ENCODE measurements around the gene MMP23B.

Gene MMP23B

DNA sequence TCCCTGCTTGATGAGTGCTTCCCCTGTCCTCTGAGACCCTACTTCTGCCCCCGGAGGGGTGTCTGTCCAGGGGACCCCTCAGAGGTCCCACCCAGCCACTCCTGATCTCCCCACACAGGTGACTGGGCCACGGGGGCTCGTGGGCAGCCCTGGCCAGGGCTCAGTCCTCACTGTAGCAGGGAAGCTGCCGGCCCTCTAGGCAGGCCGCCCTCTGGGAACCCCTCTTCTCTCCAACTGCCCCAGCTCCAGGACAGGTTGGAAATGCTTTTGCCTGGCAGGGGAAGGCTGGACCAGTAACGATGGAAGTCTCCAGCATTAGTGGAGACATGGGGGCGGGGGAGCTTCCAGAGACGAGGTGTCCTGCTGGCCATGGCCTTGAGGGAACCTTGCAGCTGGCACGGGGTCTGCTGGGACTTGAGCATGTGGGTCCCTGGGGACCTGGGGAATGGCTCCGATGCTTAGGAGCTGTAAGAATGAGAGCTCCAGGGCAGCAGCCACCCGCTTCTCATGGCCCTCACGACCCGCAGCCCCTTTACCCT is 28.9 kb upstream of the MMP23B start:
- DNase-seq = no peak

DNA sequence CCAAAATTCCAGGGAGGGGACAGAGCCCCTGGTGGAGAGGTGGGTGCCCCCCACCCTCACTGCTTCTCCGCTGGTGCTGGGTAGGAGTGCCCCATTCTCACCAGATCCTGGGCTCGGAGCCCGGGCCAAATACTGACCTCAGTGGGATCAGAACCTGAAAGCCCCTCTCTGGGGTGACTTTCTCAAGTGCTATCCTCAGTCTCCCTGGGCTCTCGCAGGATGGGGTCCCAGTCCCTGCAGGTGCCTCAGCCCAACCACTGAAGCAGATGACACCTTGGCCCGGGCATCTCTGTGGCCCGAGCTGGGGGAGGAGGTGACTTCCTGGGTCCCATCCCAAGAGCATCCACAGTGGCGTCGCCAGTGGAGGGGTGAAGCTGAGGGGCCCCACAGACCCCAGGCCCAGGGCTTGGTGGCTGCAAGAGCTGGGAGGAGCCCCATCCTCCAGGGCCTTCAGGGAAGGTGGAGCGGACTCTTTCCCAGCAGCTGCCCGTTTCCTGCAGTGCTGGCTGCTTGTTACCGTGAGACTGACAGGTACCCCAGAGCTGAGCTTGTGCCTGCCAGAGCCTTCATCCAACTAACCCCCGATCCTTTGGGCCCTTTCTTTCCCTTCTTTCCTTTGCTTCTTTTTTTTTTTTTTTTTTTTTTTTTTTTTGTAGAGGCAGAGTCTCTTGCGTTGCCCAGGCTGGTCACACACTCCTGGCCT is 28.2 kb upstream of the MMP23B start:
- no peak for DNase-seq

DNA sequence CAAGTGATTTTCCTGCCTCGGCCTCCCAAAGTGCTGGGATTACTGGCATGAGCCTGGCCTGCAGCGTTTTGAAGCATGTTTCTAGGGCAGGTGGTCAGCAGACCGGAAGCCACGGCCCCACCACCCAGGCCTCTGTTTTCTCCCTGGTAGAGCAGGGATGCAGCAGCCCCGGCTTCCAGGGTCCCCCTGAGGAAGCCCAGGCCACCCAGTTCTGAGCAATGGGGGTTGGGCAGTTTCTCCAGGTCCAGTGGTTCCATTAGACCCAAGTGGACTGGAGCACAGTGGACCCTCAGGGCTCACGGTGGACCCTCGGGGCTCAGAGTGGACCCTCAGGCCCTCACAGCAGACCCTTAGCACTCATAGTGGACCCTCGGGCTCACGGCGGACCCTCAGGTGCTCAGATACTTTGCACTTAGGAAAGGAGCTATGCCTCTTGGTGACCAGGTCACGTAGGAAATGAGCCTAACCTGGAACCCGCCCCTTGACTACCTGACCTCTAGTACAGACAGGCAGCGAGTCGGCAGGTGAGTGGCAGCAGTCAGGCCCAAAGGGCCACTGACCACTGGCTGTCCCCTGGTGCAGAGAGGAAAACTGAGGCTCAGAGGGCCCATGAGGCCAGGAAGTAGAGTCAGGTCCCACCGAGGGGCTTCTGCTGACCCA is 27.5 kb upstream of the MMP23B start:
- no peak for DNase-seq

DNA sequence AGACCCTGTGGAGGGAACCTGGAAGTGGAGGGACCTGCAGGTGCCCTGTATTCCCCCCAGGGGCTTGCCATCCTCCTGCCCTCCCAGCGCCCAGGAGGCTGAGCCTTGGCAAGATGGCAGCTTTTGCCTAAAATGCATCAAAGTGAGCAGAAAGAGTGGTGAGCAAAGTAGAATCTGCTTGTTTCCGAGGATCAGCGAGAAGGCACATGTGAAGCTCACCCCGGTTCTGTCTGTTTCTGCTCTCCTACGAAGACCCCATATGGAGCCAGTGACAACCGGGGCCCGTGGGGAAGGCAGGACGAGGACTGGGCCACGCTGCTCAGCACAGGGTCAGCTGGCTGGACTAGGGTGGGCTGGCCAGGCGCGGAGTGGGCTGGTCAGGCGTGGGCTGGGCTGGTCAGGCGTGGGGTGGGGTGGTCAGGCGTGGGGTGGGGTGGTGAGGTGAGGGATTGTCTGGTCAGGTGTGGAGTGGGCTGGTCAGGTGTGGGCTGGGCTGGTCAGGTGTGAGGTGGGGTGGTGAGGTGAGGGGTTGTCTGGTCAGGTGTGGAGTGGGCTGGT is 26.9 kb upstream of the MMP23B start:
- no peak for DNase-seq

DNA sequence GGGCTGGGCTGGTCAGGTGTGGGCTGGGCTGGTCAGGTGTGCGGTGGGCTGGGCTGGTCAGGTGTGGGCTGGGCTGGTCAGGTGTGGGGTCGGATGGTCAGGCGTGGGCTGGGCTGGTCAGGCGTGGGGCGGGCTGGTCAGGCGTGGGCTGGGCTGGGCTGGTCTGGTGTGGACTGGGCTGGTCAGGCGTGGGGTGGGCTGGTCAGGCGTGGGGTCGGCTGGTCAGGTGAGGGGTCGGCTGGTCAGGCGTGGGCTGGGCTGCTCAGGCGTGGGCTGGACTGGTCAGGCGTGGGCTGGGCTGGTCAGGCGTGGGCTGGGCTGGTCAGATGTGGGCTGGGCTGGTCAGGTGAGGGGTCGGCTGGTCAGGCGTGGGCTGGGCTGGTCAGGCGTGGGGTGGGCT is 26.2 kb upstream of the MMP23B start:
- DNase-seq = no peak

DNA sequence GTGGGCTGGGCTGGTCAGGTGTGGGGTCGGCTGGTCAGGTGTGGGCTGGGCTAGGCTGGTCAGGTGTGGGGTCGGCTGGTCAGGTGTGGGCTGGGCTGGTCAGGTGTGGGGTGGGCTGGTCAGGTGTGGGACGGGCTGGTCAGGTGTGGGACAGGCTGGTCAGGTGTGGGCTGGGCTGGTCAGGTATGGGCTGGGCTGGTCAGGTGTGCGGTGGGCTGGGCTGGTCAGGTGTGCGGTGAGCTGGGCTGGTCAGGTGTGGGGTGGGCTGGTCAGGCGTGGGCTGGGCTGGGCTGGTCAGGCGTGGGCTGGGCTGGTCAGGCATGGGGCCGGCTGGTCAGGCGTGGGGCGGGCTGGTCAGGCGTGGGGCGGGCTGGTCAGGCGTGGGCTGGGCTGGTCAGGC is 25.7 kb upstream of the MMP23B start:
- DNase-seq = no peak

DNA sequence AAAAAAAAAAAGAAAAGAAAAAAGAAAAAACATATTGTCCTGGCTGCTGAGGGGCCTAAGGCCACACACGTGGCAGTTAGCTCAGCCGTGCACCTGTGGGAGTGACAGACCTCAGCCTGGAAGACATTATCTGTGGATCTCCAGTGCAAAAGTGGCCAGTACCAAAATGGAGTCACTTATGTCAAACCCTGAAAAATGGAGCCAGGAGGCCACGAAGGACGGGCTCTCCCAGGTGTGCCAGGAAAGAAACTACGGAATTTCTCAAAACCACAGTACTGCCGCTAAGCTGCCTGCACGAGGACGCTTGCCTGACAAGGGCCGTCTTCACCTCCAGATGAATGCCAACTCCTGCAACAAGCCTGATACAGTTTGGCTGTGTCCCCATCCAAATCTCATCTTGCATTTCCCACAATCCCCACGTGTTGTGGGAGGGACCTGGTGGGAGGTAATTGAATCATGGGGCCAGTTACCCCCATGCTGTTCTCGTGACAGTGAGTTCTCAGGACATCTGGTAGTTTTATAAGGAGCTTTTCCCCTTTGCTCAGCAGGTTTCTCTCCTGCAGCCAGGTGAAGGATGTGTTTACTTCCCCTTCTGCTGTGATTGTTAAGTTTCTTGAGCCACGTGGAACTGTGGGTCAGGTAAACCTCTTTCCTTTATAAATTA is 22.0 kb upstream of the MMP23B start:
- no peak for DNase-seq

DNA sequence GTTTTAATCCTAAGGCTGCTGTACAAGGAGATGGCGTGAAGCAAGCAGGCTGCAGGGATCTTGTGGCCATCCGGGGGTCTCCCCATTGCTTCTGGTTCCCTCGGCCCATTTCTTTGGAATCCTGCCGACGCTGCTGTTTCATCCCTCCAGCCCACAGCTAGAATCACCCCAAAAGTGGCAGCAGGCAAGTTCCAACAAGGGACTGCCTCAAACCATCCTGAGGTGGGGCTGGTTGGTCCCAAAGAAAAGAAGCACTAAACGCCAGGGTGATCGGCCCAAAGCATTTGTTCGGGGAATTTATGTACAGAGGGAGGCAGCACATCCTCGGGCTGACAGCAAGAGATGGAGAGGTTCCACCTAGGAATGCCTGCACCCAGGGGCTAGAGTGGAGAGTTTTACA is 21.2 kb upstream of the MMP23B start:
- no peak for DNase-seq

DNA sequence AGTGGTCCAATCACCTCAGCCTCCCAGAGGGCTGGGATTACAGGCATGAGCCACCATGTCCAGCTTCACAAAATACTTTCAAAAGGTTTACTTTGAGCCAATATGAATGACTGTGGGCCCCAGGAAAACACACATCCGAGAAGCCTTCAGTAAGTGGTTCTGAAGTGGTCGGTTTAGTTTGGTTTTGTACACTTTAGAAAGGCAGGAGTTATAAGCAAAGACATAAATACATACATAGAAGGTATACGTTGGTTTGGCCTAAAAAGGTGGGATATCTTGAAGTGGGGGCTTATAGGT is 19.9 kb upstream of the MMP23B start:
- DNase-seq = no peak

DNA sequence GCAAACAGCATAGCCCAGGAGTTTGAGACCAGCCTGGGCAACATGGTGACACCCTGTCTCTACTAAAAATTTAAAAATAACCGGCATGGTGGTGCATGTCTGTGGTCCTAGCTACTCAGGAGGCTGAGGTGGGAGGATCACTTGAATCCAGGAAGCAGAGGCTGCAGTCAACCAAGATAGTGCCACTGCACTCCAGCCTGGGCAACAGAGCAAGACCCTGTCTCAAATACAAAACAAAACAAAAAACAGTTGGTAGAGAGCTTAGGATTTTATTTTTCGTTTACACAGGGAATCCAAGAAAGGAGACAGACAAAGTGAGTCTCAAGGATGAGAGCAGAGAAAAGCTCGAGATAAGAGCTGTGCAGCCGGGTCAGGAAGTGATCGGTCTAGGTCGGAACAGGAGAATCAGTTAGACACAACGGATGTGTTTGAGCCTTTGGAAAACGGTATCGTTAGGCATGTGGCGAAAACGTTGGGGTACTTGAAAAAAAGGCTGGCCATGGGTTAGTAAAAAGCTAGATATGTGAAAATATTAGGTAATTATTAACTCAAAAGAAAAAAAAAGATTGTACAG is 18.4 kb upstream of the MMP23B start:
- no peak for DNase-seq

DNA sequence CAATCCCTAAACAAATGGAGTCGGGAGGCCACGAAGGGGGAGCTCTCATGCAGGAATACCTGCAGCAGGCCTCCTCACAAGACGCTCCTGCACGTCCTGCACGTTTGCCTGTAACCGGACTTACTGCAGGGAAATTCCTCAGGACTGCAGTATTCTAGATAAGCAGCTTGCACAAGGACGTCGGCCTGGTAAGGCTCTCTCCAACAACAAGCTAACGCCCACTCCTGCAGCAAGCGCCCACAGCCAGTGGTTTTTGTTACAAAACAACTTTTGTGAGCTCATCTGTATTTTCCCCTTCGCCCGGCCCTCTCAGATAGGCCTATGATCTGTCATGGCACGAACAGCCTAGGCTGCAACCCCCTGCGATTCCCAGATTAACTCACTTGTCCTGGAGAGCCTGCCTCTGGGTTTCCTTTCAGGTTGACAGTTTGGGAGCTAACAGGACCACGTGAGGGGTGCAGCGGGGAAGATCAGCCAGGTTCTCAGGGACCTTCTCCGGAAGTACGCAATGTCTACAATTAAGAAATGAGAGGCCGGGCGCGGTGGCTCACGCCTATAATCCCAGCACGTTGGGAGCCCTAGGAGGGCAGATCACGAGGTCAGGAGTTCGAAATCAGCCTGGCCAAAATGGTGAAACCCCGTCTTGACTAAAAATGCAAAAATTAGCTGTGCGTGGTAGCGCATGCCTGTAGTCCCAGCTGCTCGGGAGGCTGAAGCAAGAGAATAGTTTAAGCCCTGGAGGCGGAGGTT is 17.6 kb upstream of the MMP23B start:
- peak; percentile 62 to 67 for DNase-seq

DNA sequence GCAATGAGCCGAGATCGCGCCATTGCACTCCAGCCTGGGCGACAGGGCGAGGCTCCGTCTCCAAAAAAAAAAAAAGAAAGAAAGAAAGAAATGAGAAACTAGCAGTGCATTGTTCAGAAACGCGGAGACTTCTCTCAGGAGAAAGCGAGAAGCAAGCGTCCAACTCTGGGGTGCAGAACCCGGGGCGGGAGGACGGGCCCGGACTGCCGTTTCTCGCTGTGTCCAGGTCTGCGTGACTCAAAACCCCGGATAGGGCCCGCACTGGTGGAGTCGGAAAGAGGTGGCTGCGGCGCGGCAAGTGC is 17.1 kb upstream of the MMP23B start:
- no peak for DNase-seq

DNA sequence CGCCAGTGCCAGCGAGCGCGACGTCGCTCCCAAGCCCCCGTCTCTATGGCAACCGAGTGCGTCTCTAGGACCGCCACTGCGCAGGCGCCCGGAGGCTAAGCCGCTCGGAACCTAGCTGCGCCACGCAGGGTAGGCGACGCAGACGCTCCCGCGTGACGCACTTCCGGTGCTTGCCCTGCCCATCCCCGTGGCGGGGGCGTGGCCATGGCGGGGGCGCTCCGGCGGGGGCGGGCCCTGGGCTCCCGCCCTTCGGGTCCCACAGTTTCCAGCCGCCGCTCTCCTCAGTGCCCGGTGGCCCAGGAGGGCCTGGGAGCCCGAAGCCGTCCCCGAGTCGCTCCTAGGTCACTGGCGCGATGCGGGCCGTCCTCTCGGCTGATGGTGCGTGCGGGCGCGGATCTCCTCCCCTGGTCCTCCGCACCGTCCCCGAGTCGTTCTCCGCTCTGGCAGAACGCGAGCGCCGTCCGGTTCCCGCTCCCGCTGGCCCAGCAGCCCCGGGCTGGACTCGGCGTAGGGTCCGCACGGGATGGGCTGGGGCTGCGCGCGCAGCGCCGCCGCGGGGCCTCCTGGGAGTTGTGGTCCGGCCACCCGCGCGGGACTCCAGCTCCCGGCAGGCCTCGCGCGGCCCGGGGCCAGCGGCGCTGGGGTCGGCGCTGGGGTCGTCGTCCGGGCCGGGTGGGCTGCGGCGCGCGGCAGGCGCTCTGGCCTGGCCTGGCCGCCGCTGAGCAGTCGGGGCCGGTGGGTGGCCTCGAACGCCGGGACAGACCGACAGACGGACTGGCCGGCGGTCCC is 16.5 kb upstream of the MMP23B start, which contains the start of gene MIB2:
Gene MIB2 (plus strand): TSS at position 245 of the 789 bp plus-strand sequence. CDS start 7,953 bp downstream, outside the sequence.
- peak; percentile 93 to 95 for DNase-seq

DNA sequence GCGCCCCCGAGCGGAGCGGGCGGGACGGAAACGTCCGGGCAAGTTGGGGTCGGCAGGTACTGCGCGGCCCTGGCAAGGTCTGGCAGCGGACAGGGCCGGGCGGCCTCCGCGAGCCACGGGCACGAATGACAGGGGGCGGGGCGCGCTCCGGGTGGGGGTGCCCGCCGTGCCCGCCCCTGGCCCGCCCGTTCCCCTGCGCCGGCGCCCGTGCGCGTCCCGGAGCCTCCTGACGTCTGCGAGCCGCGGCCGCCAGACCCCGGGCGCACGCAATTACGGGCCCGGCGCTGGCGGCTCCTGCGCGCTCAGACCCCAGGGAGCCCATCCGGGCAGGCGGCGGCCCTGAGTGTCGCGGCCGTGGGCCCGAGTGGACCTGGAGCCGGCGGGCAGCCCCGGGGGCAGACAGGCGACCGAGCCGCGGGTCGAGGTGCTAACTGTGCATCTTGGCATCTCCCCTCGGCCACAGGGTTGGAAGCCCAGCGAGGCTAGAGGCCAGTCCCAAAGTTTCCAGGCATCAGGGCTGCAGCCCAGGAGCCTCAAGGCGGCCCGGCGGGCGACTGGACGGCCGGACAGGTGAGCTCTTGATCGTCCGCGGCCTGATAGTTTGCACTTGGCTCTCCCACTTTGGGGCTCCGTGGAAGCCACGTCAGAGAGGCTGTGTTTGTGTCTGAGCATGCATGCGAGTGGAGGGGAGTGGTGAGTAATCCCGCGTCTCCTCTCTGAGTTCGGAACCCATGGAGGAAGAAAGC is 15.8 kb upstream of the MMP23B start:
- DNase-seq = no peak

DNA sequence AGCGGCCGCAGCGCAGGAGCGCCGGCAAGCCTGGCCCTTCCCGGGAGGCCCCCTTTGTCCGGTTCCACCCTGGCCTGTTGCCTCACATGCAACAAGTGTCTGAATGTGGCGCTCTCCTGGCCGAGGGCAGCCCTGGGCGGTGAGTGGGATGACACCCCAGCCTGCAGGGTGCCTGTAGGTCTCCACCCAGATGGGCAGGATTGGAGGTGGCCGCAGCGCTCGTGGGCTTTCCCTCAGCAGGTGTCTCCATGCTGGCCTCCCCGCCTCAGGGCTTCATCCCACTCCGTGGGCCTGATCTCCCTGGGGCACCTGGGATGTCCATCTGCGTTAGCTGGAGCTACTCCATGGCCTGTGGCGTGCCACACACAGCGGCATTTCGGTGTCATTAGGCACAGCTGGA is 15.1 kb upstream of the MMP23B start:
- no peak for DNase-seq

DNA sequence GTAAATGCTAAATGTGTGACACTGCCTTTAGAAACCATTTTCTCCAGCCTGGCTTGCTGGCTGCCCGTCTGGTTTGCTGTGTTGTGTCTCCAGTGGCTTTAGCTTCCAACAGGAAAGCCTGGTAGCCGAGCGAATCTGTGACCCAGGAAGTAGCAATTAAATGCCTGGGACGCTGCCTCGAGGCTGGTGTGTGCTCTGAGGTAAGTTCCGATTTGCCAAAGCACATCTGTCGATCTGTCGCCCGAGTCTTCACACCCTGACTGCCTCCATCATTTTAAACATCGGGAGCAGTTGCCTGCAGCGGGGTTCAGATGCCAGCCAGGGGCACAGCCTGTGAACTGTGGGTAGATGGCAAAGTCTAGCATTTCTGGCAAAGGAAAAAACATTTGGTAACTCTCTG is 14.5 kb upstream of the MMP23B start:
- DNase-seq = no peak

DNA sequence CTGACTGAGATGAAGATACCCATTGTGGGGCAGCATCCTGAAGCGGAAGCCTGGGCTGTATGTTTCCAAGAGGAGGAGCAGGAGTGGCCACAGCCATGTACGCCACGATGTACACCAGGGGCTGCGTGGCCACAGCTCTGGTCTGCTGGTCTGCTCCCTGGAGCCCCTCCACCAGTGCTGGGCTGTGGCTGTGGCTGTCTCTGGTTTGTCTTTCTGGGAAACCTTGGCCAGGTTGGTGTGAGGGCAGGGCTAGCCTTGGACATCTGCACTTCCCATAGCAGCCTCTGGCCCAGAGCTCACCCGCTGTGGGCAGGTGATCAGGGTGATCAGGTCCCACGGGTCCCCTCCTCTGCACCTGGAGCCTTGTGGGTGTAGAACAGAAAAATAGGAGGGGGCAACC is 14.0 kb upstream of the MMP23B start:
- DNase-seq = no peak

DNA sequence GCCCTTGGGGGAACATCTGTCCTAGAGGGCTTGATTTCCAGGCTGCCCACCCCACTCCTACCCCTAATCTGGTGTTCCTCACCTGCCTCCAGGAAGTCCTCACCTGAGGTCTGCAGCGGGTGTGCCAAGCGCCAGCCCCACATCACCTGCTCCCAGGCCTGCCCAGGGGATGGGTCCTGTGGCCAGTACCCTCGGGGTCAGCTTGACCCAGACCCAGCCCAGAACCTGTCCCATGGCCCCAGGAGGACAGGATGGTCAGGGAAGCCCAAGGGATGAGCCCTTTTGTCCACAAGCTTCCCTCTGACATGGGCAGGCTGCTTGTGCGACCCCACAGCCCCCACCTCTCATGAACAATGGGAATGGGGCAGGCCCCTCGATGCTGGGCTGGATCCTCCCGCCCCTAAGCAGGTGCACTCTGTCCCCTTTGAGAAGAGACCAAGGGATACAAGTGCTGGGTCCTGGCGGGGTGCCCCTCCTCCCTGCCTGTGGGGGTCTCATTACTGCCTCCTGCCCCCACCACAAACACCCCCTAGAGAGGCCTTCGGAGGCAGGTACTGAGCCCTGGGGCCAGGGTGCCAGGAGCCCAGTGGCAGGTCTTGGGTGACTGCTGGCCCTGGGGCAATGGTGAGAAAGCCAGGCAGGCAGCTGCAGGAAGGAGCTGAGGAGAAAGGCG is 13.4 kb upstream of the MMP23B start:
- DNase-seq = no peak

DNA sequence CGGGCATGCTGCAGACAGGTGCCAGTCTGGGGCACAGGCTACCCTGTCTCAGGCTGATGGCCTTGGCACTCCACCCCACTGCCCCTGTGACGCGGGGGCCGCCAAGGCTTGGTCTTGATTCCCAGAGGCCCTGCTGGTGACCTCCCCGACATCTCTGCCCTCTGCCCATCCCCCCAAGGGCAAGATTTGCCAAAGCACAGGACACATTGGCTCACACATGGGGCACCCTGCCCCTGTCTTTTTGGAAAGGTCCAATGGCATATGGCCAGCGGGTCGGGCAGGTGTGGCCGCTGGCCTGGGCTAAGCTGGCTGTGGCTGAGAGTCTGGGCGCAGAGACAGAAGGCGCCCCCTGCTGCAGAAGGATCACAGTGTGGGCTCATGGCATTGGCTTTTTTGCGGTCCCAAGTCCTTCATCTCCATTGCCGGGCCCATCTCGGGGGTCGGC is 12.0 kb upstream of the MMP23B start:
- DNase-seq = no peak

DNA sequence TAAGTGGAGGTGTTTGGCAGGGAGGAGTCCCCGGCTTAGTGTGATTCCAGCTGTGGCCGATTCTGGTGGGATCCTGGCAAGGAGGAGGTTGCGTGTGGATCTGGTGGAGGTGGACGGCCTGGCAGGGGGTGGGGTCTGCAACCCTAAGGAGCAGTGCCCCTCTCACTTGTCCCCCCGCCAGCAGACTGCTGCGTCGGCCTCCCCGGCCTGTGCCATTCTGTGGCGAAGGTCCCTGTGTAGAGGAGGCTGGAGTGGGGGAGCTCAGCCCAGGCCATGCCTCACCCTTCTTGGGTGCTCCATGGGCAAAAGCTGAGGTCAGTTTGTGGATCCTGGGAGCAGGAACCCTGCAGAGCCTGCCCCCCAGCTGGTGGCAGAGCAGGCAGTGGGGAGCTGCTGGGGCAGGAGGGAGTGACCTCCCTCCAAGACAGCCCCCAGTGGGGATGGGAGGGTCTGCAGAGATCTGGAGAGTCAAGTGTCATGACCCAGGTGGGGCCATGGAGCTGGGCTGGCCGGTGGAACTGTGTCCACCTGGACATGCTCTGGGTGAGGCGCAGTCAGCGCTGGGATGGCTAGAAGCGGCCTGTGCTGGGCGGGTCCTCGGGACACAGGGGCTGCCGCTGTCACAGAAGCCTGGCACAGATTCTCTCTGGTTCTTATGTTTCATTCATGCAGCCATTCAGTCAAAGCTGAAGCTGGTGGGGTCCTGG is 11.4 kb upstream of the MMP23B start:
- DNase-seq = no peak
